Vagina (tissue), 2 donors: ENCODE data around the gene C2orf49. TPM values are rescaled to one million over a fixed set of nuclear protein-coding genes. Genes with fewer than 3 reads are reported as not detected.

Experiments used
- DNase-seq, 2 donors: peaks; one replicate each; pipeline ENCODE4 v3.0.0-alpha.2; 2017; ENCODE audit errors: extremely low spot score in 2 of 2
- H3K27ac ChIP-seq: fragments of 200-600 bp; sonication (generic); one replicate; pipeline ENCODE4 v1.5.1; 2019
- H3K27me3 ChIP-seq: fragments of 200-600 bp; sonication (generic); one replicate; pipeline ENCODE4 v1.5.1; 2019
- H3K36me3 ChIP-seq, 2 donors: fragments of 200-600 bp; sonication (generic); one replicate each; pipeline ENCODE4 v1.5.1; 2017 to 2019
- H3K4me1 ChIP-seq: fragments of 200-600 bp; sonication (generic); one replicate; pipeline ENCODE4 v1.5.1; 2019
- H3K4me3 ChIP-seq, 2 donors: fragments of 200-600 bp; sonication (generic); 1 replicate in 1 of 2; 2 replicates in 1 of 2; pipeline ENCODE4 v1.5.1; 2016 to 2019
- H3K9me3 ChIP-seq: fragments of 200-600 bp; sonication (generic); one replicate; pipeline ENCODE4 v1.5.1; 2019
- CTCF ChIP-seq, 3 experiments: fragments of 450-650 bp in 2 of 3; fragments of 200-600 bp in 1 of 3; sonication (generic) in 1 of 3; IDR thresholded peaks; one replicate each; pipeline ENCODE4 v1.5.1; 2017 to 2019; ENCODE audit warnings: antibody characterized with exemption in 3 of 3, mild to moderate bottlenecking in 2 of 3, moderate library complexity in 2 of 3
- POLR2A ChIP-seq, 2 donors: fragments of 450-650 bp; IDR thresholded peaks; one replicate each; pipeline ENCODE4 v1.6.1; 2017; ENCODE audit warnings: antibody characterized with exemption in 2 of 2, mild to moderate bottlenecking in 2 of 2, moderate library complexity in 2 of 2
- POLR2AphosphoS5 ChIP-seq, 2 donors: sonication (generic); formaldehyde crosslinking; IDR thresholded peaks; one replicate each; pipeline ENCODE4 v1.9.0; 2017; ENCODE audit warnings: antibody characterized with exemption in 2 of 2, mild to moderate bottlenecking in 2 of 2, low read depth in 1 of 2; ENCODE audit not compliant: insufficient read depth in 1 of 2
- intact Hi-C: fragments of 100-400 bp; cut with DNase I; formaldehyde crosslinking; loops from one replicate; pipeline ENCODE4 v1.15.1; 2023
- total RNA-seq: library from RNA; depleted of rRNA; stranded (reverse); fragments of >200 nt; gene quantifications from one replicate; pipeline ENCODE4 v1.2.3, GENCODE V29; 2016

The C2orf49 gene
- total RNA-seq, 1 donor from 2014 or later: 14.0 TPM

GRCh38 chr2:105329561-105330495 is 7.5 kb upstream of the C2orf49 start, which contains the start of gene TGFBRAP1:
TGFBRAP1 (minus strand) TSS chr2:105329735; CDS start chr2:105308301, 21,434 bp downstream.
- intact Hi-C loops: no loop called here
- TF ChIP-seq POLR2A (IDR thresholded peaks at IDR 0.05) (no peak), CTCF (IDR thresholded peaks at IDR 0.05) (no peak), POLR2AphosphoS5 (IDR thresholded peaks at IDR 0.05; ENCODE audit: insufficient read depth in 1 of 2, low read depth in 1 of 2) (no peak)
- H3K4me3 ChIP-seq: peak within 1 kb of the TSS; percentile 70 to 82

DNA sequence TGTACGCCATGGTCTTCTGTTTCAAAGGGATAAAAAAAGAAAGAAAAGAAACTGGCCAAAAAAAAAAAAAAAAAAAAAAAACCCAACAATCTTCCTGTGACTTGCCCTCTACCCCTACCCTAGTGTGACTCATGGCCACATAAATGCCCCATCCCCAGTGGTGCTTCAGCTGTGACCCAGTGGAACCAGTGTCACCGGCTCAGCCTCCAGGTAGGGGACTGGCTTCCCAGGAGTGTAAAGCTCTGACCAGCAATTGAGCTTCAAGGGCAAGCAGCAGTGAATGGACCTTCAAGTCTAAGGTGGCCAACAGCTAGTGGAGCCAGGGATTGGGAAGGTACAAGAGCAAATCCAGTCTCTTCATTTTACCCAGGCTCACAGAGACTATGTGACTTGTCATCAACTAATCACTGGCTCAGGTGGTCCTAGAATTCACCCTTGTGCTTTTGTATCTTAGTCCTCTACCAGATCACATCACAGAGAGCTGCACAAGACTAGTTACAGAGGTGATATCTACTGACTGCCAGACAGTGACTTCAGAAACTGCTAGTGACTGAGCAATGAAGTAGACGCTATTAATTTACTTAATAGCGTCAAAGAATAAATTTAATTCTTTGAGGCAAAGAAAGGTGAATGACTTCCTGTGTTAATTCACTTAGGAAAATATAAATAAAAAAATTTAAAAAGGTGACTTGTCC is 6.5 kb upstream of the C2orf49 start:
- H3K4me3 ChIP-seq: no peak overlapping the region
- H3K9me3 ChIP-seq: no peaks in the 10 kb centered on the region
- DNase-seq: no peak
- H3K36me3 ChIP-seq: no peaks in the 10 kb centered on the region
- TF ChIP-seq CTCF (IDR thresholded peaks at IDR 0.05): no peak
- no peak for TF ChIP-seq POLR2AphosphoS5 (IDR thresholded peaks at IDR 0.05; ENCODE audit: insufficient read depth in 1 of 2, low read depth in 1 of 2)
- no peak for TF ChIP-seq POLR2A (IDR thresholded peaks at IDR 0.05)
- peaks cover 30% of the 10 kb centered on the region for H3K4me1 ChIP-seq
- no peak overlapping the region for H3K27ac ChIP-seq
- H3K27me3 ChIP-seq: no peaks in the 10 kb centered on the region
- intact Hi-C loops: no loop called here

More at GRCh38 chr2:105329561-105330495, 7.5 kb upstream of the C2orf49 start, which contains the start of gene TGFBRAP1:
- peaks cover 40% of the 10 kb centered on the region for H3K4me1 ChIP-seq
- no peak for DNase-seq
- H3K27ac ChIP-seq: peak within 1 kb of the TSS; percentile 87
- no peaks in the 10 kb centered on the region for H3K27me3 ChIP-seq
- no peaks in the 10 kb centered on the region for H3K36me3 ChIP-seq
- no peaks in the 10 kb centered on the region for H3K9me3 ChIP-seq

DNA sequence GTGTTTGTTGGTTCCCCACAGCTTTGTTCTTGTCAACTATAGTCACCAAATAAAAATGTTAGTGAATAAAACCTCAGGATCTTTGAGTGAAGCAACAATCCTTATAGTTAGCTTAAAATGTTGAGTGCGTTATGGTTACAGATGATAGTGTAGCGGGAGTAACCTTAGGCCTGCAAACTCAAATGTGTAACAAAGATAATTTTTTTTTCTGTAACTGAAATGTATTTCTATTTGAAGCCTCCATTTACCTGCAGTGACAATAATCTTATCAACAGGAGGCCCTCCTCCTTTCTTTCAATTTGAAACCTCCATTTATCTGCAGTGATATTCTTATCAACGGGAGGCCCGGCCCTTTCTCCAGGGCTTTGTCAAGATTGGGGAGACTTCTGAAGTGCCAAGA is 3.1 kb upstream of the C2orf49 start:
- DNase-seq: no peak
- intact Hi-C loops: no loop called here
- Histone ChIP-seq H3K4me3 (no peak overlapping the region), H3K4me1 (peaks cover 29% of the 10 kb centered on the region), H3K27me3 (no peaks in the 10 kb centered on the region), H3K9me3 (no peaks in the 10 kb centered on the region), H3K36me3 (no peaks in the 10 kb centered on the region), H3K27ac (no peak overlapping the region)
- TF ChIP-seq POLR2AphosphoS5 (IDR thresholded peaks at IDR 0.05; ENCODE audit: insufficient read depth in 1 of 2, low read depth in 1 of 2) (no peak), CTCF (IDR thresholded peaks at IDR 0.05) (no peak), POLR2A (IDR thresholded peaks at IDR 0.05) (no peak)

GRCh38 chr2:105335469-105335868 is 1.9 kb upstream of the C2orf49 start:
- no peak for DNase-seq
- Histone ChIP-seq H3K27ac (no peak overlapping the region), H3K4me3 (no peak overlapping the region), H3K36me3 (no peaks in the 10 kb centered on the region), H3K4me1 (peaks cover 29% of the 10 kb centered on the region), H3K27me3 (no peaks in the 10 kb centered on the region), H3K9me3 (no peaks in the 10 kb centered on the region)
- no peak for TF ChIP-seq CTCF (IDR thresholded peaks at IDR 0.05)
- TF ChIP-seq POLR2A (IDR thresholded peaks at IDR 0.05): no peak
- no peak for TF ChIP-seq POLR2AphosphoS5 (IDR thresholded peaks at IDR 0.05; ENCODE audit: insufficient read depth in 1 of 2, low read depth in 1 of 2)
- intact Hi-C loops: no loop called here
